Ovary (tissue), 9 donors: ENCODE measurements around the gene BASP1. TPM values are rescaled to one million over a fixed set of nuclear protein-coding genes. Genes with fewer than 3 reads are reported as not detected.

Experiments used
- DNase-seq, 5 donors: peaks; one replicate each; pipeline ENCODE4 v3.0.0-alpha.2; 2019 to 2020
- H3K27ac ChIP-seq, 2 donors: fragments of 200-600 bp; one replicate each; pipeline versions ENCODE4 v1.5.1 to v1.8.0; 2019 to 2022
- H3K27me3 ChIP-seq: fragments of 200-600 bp; one replicate; pipeline ENCODE4 v1.8.0; 2022
- H3K36me3 ChIP-seq: fragments of 200-600 bp; sonication (generic); one replicate; pipeline ENCODE4 v1.5.1; 2019
- H3K4me1 ChIP-seq: one replicate; pipeline ENCODE4 v1.8.1; 2013; ENCODE audit warnings: mild to moderate bottlenecking, moderate library complexity; ENCODE audit not compliant: insufficient read depth
- H3K4me3 ChIP-seq: fragments of 200-600 bp; sonication (generic); one replicate; pipeline ENCODE4 v1.5.1; 2017
- H3K9me3 ChIP-seq, 2 donors: fragments of 200-600 bp in 1 of 2; sonication (generic) in 1 of 2; one replicate each; pipeline versions ENCODE4 v1.5.1 to v1.8.1; 2013 to 2019; ENCODE audit warnings: mild to moderate bottlenecking in 1 of 2, moderate library complexity in 1 of 2
- EP300 ChIP-seq: sonication (generic); formaldehyde crosslinking; IDR thresholded peaks from one replicate; pipeline ENCODE4 v1.6.1; 2017; ENCODE audit warnings: antibody characterized with exemption
- POLR2A ChIP-seq: fragments of 450-650 bp; IDR thresholded peaks from one replicate; pipeline ENCODE4 v1.6.1; 2017; ENCODE audit warnings: antibody characterized with exemption, mild to moderate bottlenecking, moderate library complexity
- WGBS, 3 donors: extraction: QIAGEN DNeasy Blood & Tissue Kit in 1 of 3; methylation state at CpG; one replicate each; pipeline versions ENCODE4 v1.1.5 to v1.1.7; 2013 to 2017; 5-methylcytosine and 5-hydroxymethylcytosine counted together
- intact Hi-C, 4 donors: fragments of 100-400 bp; cut with DNase I; formaldehyde crosslinking; loops; one replicate each; pipeline versions ENCODE4 v1.11.0 to v1.15.1; 2022 to 2023
- polyA plus RNA-seq, 2 donors: library from polyadenylated mRNA; stranded (reverse); fragments of 200-250 nt in 1 of 2; fragments of 350-450 nt in 1 of 2; fragmentation: Illumina TruSeq in 1 of 2; extraction: RNeasy Lipid Tissue Mini Kit (QIAGEN cat#74804) in 1 of 2; gene quantifications; one replicate each; pipeline ENCODE4 v1.2.3, GENCODE V29; 2013 to 2014
- total RNA-seq, 7 donors: library from RNA; depleted of rRNA in 2 of 7; stranded (reverse); fragments of >200 nt in 2 of 7; fragmentation: NEBNext Ultra II Directional in 3 of 7; extraction: Animal tissue kit (Norgen Biotek cat#: 25700) in 3 of 7; gene quantifications; one replicate each; pipeline versions ENCODE4 v1.1.0 to v1.2.4, GENCODE V29; 2016 to 2023
- TF ChIP-seq, protein P1 (sequence below), 3 donors: fragments of 450-650 bp in 2 of 3; fragments of 200-600 bp in 1 of 3; IDR thresholded peaks; one replicate each; pipeline versions ENCODE4 v1.5.1 to v1.8.0; 2016 to 2022; ENCODE audit warnings: antibody characterized with exemption in 3 of 3, mild to moderate bottlenecking in 1 of 3
- donor health status: DM: no; HTN: no; CAD: no; lungs with moderate emphysema.
- donor health status: DM: no; HTN: no; CAD: no.
- donor health status: Bipolar disorder and iron deficiency.
- donor health status: DM: yes; HTN: yes; CAD: no.
- donor health status: DM: no; HTN: no; CAD: no.
- donor health status: DM: yes; HTN: yes; CAD: no.

The BASP1 gene
- total and polyA plus RNA-seq, 9 donors = 18.0 to 59.5 (median 38.7) TPM

DNA sequence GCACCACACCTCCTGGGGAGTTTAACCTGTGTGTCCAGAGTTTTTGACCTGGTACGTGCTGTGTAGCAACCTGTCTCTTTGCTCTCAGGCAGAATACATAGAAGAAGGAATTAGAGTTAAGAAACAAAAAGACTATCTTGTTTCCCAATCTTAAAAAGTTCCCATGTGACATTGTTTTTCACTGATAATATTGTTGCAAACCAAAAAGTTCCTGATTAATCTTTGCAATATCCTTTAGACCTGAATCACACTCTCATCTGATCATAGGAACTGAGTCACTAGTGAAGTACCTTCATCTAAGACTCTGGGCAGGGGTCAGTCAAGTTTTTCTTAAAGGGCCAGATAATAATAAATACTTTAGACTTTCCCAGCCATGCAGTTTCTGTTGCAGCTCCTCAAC is 35.1 kb downstream of the BASP1 start:
- no peak overlapping the region for H3K4me3 ChIP-seq
- no peaks in the 10 kb centered on the region for H3K27me3 ChIP-seq
- intact Hi-C loops = no loop called here
- no peaks in the 10 kb centered on the region for H3K9me3 ChIP-seq
- H3K4me1 ChIP-seq = peaks cover 3% of the 10 kb centered on the region
- no peak for TF ChIP-seq EP300
- no peak for TF ChIP-seq POLR2A
- TF ChIP-seq, protein P1, sequence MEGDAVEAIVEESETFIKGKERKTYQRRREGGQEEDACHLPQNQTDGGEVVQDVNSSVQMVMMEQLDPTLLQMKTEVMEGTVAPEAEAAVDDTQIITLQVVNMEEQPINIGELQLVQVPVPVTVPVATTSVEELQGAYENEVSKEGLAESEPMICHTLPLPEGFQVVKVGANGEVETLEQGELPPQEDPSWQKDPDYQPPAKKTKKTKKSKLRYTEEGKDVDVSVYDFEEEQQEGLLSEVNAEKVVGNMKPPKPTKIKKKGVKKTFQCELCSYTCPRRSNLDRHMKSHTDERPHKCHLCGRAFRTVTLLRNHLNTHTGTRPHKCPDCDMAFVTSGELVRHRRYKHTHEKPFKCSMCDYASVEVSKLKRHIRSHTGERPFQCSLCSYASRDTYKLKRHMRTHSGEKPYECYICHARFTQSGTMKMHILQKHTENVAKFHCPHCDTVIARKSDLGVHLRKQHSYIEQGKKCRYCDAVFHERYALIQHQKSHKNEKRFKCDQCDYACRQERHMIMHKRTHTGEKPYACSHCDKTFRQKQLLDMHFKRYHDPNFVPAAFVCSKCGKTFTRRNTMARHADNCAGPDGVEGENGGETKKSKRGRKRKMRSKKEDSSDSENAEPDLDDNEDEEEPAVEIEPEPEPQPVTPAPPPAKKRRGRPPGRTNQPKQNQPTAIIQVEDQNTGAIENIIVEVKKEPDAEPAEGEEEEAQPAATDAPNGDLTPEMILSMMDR (IDR thresholded peaks at IDR 0.05) = no peak
- WGBS, 3 donors = 84 to 100% (median 86%) methylated on average over 1 of the region's 1 CpG
- no peaks in the 10 kb centered on the region for H3K36me3 ChIP-seq
- DNase-seq = no peak
- H3K27ac ChIP-seq = no peak overlapping the region

- Histone ChIP-seq H3K9me3 (no peaks in the 10 kb centered on the region), H3K27ac (no peak overlapping the region), H3K4me1 (peaks cover 1% of the 10 kb centered on the region), H3K4me3 (no peak overlapping the region), H3K27me3 (no peaks in the 10 kb centered on the region), H3K36me3 (no peaks in the 10 kb centered on the region)
- intact Hi-C loops = no loop called here
- no peak for DNase-seq
- WGBS, 3 donors = 79 to 87% (median 86%) methylated on average over 6 of the region's 6 CpGs
- TF ChIP-seq POLR2A = no peak
- TF ChIP-seq EP300 = no peak
- TF ChIP-seq, protein P1 (IDR thresholded peaks at IDR 0.05) = no peak
These were observed 38.1 kb downstream of the BASP1 start for GRCh38 chr5:17255471-17256021.

GRCh38 chr5:17256171-17256570 is 38.7 kb downstream of the BASP1 start:
- Histone ChIP-seq H3K4me1 (peaks cover 1% of the 10 kb centered on the region), H3K27ac (no peak overlapping the region), H3K9me3 (no peaks in the 10 kb centered on the region), H3K27me3 (no peaks in the 10 kb centered on the region), H3K4me3 (no peak overlapping the region), H3K36me3 (no peaks in the 10 kb centered on the region)
- TF ChIP-seq, protein P1 (IDR thresholded peaks at IDR 0.05) = no peak
- TF ChIP-seq POLR2A (no peak), EP300 (no peak)
- DNase-seq = no peak
- WGBS, 3 donors = 78 to 90% (median 86%) methylated on average over 3 of the region's 3 CpGs
- intact Hi-C loops = no loop called here

DNA sequence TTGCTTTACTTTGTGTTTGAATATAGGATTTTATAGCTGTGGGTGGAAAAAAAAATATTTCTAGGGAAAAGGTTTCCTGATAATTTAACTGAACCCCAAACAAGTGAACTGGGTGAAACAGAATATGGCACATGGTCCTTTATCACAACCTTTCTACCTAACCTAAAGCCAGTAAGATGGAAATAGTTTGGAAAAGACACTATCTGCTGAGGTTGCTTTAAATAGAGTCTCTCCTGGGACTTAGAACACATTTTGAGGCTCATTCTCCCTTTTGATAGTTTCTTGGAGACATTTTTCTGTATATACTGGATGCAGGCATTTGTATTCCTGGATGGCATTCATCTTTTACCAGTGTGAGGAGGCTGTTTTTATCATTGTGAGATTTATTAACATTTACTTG is 39.4 kb downstream of the BASP1 start:
- no peak for DNase-seq
- Histone ChIP-seq H3K4me3 (no peak overlapping the region), H3K4me1 (peaks cover 1% of the 10 kb centered on the region), H3K9me3 (no peaks in the 10 kb centered on the region), H3K27ac (no peak overlapping the region), H3K36me3 (no peaks in the 10 kb centered on the region), H3K27me3 (no peaks in the 10 kb centered on the region)
- TF ChIP-seq, protein P1 (IDR thresholded peaks at IDR 0.05) = no peak
- TF ChIP-seq POLR2A = no peak
- no peak for TF ChIP-seq EP300
- intact Hi-C loops = no loop called here
